AG04450 (cell line): ENCODE measurements around the gene XAB2. TPM values are rescaled to one million over a fixed set of nuclear protein-coding genes. Genes with fewer than 3 reads are reported as not detected.

Experiments used
- CTCF ChIA-PET: fragments of 300-600, 350-600 bp; formaldehyde crosslinking; extraction: SDS; loops from one replicate; lab custom pipeline; 2022; ENCODE audit warnings: antibody characterized with exemption, inconsistent platforms; lab: Charles Lee
- POLR2A ChIA-PET: fragments of 350-600 bp; formaldehyde crosslinking; extraction: SDS; loops from one replicate; lab custom pipeline; 2021; ENCODE audit warnings: antibody characterized with exemption, inconsistent platforms; lab: Yijun Ruan, JAX
- DNase-seq: peaks from one replicate; pipeline ENCODE4 v3.0.0-alpha.2; 2011; ENCODE audit warnings: low read depth, low spot score
- H3K27ac ChIP-seq: one replicate; pipeline ENCODE4 v1.5.1; 2012; ENCODE audit warnings: low read depth, low read length, control low read depth
- H3K27me3 ChIP-seq: one replicate; pipeline ENCODE4 v1.6.0; 2012; ENCODE audit warnings: low read length; ENCODE audit not compliant: control insufficient read depth, insufficient read depth
- H3K4me3 ChIP-seq: 2 replicates; pipeline ENCODE4 v1.5.1; 2011; ENCODE audit warnings: mild to moderate bottlenecking, low read depth, low read length, control low read depth
- H3K9me3 ChIP-seq: 2 replicates; pipeline ENCODE4 v1.5.1; 2012; ENCODE audit warnings: low read length; ENCODE audit not compliant: control insufficient read depth, insufficient read depth
- polyA plus RNA-seq: library from polyadenylated mRNA; depleted of rRNA; stranded (reverse); fragments of >200 nt; gene quantifications from 2 replicates; pipeline ENCODE4 v1.2.3, GENCODE V29; 2011
- TF ChIP-seq, protein P1 (sequence below): IDR thresholded peaks from 2 replicates; pipeline ENCODE4 v1.5.1; 2011; ENCODE audit warnings: low read depth, low read length, control low read depth, inconsistent platforms

The XAB2 gene
- polyA plus RNA-seq, 1 experiment = 16.3 TPM

DNA sequence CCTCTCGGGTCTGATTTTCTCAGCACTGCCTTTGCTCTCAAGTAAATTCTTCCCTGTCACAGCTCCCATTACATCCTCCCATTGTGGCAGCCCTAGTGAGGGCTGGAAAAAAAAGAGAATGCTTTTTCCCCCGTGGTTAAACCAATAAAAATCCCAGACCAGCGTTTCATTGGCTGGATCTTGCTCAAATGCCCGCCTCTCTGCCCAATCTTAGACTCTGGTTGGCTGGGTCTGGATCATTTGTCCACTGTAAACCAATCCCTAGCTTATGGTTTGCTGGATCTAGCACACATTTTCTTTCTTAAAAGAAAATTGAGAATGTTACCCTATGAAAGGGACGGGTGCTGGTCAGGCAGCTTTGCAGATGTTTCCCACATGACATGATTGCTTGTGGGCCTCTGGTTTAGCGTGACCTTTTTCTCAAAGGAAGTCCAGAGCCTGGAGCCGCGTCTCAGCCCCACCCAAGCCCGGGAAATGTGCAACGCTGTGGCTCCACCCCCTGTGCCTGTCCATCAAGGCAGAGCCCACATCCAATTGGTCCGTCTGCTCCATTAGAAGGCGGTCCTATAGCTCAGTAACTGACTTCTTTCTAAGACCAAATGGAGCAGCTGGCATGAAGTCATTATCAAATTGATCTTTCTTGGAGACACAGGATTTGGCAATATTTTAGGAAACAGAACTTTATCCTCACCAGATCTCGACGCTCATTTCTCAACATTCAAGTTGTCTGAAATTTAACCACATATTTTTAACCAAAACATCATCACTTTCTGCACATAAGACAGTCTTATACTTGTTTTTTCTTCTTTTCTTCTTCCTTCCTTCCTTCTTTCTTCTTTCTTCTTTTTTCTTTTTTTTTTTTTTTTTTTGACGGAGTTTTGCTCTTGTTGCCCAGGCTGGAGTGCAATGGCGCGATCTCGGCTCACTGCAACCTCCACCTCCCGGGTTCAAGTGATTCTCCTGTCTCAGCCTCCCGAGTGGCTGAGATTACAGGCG, 45.0 kb upstream of the XAB2 start:
- Histone ChIP-seq H3K27ac (no peak overlapping the region), H3K27me3 (peaks cover 14% of the 10 kb centered on the region), H3K9me3 (peaks cover 6% of the 10 kb centered on the region), H3K4me3 (no peak overlapping the region)
- no peak for DNase-seq
- TF ChIP-seq, protein P1, sequence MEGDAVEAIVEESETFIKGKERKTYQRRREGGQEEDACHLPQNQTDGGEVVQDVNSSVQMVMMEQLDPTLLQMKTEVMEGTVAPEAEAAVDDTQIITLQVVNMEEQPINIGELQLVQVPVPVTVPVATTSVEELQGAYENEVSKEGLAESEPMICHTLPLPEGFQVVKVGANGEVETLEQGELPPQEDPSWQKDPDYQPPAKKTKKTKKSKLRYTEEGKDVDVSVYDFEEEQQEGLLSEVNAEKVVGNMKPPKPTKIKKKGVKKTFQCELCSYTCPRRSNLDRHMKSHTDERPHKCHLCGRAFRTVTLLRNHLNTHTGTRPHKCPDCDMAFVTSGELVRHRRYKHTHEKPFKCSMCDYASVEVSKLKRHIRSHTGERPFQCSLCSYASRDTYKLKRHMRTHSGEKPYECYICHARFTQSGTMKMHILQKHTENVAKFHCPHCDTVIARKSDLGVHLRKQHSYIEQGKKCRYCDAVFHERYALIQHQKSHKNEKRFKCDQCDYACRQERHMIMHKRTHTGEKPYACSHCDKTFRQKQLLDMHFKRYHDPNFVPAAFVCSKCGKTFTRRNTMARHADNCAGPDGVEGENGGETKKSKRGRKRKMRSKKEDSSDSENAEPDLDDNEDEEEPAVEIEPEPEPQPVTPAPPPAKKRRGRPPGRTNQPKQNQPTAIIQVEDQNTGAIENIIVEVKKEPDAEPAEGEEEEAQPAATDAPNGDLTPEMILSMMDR = no peak
- ChIA-PET POLR2A (no interaction called here), CTCF (interaction anchor here (4.8 kb wide), 1 partner anchor 22 kb away, joined by 16 read pairs; no protein-coding TSS in a partner anchor)

DNA sequence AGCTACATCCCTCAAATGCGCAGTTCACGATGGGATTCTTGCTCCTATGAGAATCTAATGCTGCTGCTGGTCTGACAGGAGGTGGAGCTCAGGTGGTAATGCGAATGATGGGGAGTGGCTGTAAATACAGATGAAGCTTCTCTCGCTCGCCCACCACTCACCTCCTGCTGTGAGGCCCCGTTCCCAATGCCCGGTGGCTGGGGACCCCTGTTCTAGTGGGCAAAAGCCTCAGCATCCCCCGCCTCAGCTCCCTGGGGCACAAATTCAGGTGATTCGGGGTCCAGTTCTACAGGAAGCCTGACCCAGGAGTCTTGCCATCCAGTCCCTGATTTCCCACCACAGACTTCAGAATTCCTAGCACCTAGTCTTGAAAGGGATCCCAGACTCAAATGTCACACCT, 43.2 kb upstream of the XAB2 start:
- POLR2A ChIA-PET = no interaction called here
- TF ChIP-seq, protein P1 = no peak
- Histone ChIP-seq H3K27ac (no peak overlapping the region), H3K27me3 (peaks cover 12% of the 10 kb centered on the region), H3K9me3 (peaks cover 6% of the 10 kb centered on the region), H3K4me3 (no peak overlapping the region)
- CTCF ChIA-PET = interaction anchor here (2.9 kb wide), 1 partner anchor 8 kb away, joined by 15 read pairs; the partner anchor contains the start of gene TRAPPC5
- DNase-seq = no peak

DNA sequence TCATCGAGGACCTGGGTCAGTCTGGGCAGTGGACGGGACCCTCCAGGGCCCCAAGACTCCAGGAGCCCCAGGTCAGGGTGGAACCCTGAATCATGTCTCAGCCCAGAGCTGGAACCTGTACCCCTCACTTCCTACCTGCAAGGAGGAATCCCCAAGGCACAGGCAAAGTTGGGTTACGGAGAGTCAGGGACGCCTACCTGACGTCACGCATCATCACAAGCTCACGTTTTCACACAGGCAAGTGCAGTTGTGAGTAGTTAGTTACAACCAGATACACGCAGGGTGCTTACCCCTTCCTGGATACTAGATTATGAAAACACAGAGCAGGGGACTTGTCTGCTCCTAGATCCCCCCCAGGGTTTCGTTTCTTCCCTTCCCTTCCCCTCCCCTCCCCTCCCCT, 41.4 kb upstream of the XAB2 start:
- Histone ChIP-seq H3K9me3 (peaks cover 6% of the 10 kb centered on the region), H3K27me3 (peaks cover 15% of the 10 kb centered on the region), H3K27ac (no peak overlapping the region), H3K4me3 (no peak overlapping the region)
- ChIA-PET POLR2A (no interaction called here), CTCF (interaction anchor here (2.9 kb wide), 1 partner anchor 10 kb away, joined by 15 read pairs; the partner anchor contains the start of gene TRAPPC5)
- no peak for DNase-seq
- TF ChIP-seq, protein P1 = no peak

DNA sequence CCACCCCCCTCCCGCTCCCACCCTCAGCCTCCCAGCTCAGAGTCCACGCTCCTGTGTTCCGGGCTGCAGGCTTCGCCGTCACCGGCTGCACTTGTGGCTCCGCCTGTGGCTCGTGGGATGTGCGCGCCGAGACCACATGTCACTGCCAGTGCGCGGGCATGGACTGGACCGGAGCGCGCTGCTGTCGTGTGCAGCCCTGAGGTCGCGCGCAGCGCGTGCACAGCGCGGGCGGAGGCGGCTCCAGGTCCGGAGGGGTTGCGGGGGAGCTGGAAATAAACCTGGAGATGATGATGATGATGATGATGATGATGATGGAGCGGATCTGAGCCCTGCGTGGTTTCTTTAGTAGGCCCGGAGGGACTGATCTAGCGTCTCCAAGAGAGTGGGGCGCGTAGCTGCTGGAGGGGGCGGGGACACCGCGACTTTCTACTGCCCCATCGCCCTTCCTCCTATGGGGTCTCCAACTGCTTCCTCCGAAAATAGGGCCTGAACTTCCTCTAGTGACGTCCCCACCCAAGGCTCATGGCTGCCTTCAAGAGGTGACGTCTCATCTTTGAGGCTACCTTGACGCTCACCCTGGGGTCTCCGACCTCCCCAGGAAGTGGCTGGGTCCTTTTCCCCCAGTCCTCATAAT, 40.9 kb upstream of the XAB2 start:
- DNase-seq = no peak
- H3K9me3 ChIP-seq = peaks cover 6% of the 10 kb centered on the region

More for the DNA sequence above, 40.9 kb upstream of the XAB2 start:
- H3K27me3 ChIP-seq = peaks cover 18% of the 10 kb centered on the region
- TF ChIP-seq, protein P1 = no peak
- no peak overlapping the region for H3K27ac ChIP-seq
- CTCF ChIA-PET = interaction anchor here (2.9 kb wide), 1 partner anchor 10 kb away, joined by 15 read pairs; the partner anchor contains the start of gene TRAPPC5
- H3K4me3 ChIP-seq = no peak overlapping the region
- POLR2A ChIA-PET = no interaction called here
